K562 (cell line): ENCODE measurements around the gene RNF4.

Experiments
- CHD4 ChIP-seq: fragments of 200-600 bp; sonication (generic); IDR thresholded peaks from 3 replicates; pipeline ENCODE4 v1.6.1; 2012; ENCODE audit warnings: low read depth, mild to moderate bottlenecking, mixed read lengths, low read length, inconsistent platforms; ENCODE audit not compliant: insufficient read depth, insufficient replicate concordance, poor library complexity, severe bottlenecking
- EZH2 ChIP-seq: IDR thresholded peaks from 2 replicates; pipeline ENCODE4 v1.6.1; 2012; ENCODE audit warnings: low read depth, mild to moderate bottlenecking, inconsistent platforms, low read length, borderline replicate concordance
- FOXM1 ChIP-seq, 2 experiments: fragments of 450-650 bp in 1 of 2; sonication (generic) in 1 of 2; formaldehyde crosslinking in 1 of 2; IDR thresholded peaks; 2 replicates each; pipeline versions ENCODE4 v1.6.1 to v1.9.0; 2017 to 2022; ENCODE audit warnings: low read depth in 2 of 2, mild to moderate bottlenecking in 2 of 2, missing genetic modification reagents in 1 of 2, moderate library complexity in 1 of 2
- GABPA ChIP-seq: fragments of 200-800 bp; sonication (Bioruptor generic); conservative IDR thresholded peaks from 2 replicates; pipeline ENCODE4 v1.6.1; 2016; ENCODE audit warnings: low read depth, missing genetic modification characterization, missing compliant biosample characterization
- HDAC2 ChIP-seq: fragments of 450-650 bp; IDR thresholded peaks from 2 replicates; pipeline ENCODE4 v1.6.1; 2016; ENCODE audit warnings: mild to moderate bottlenecking
- HSF4 ChIP-seq: fragments of 250-450 bp; sonication (Bioruptor Pico); IDR thresholded peaks from 2 replicates; pipeline ENCODE4 v2.1.2; 2022; ENCODE audit warnings: mild to moderate bottlenecking, moderate library complexity, borderline replicate concordance
- PML ChIP-seq: IDR thresholded peaks from 2 replicates; pipeline ENCODE4 v1.6.1; 2012; ENCODE audit warnings: low read length, inconsistent platforms
- REST ChIP-seq, 2 experiments: fragments of 450-650 bp; formaldehyde crosslinking in 1 of 2; IDR thresholded peaks; 2 replicates each; pipeline versions ENCODE4 v1.4.0 to v1.6.1; 2014 to 2020; ENCODE audit warnings: mild to moderate bottlenecking in 2 of 2, borderline replicate concordance in 1 of 2, low read depth in 1 of 2
- SP2 ChIP-seq: IDR thresholded peaks from 2 replicates; pipeline ENCODE4 v1.6.1; 2011; ENCODE audit warnings: mild to moderate bottlenecking, low read depth, low read length, moderate library complexity; ENCODE audit not compliant: poor library complexity, severe bottlenecking; ENCODE audit errors: extremely low read depth
- ZBTB7A ChIP-seq: IDR thresholded peaks from 2 replicates; pipeline ENCODE4 v1.6.1; 2011; ENCODE audit warnings: low read depth, mild to moderate bottlenecking, low read length, moderate library complexity, borderline replicate concordance; ENCODE audit not compliant: control insufficient read depth
- ZHX1 ChIP-seq: fragments of 150-350 bp; conservative IDR thresholded peaks from 2 replicates; pipeline ENCODE4 v1.6.1; 2014; ENCODE audit warnings: low read length

DNA sequence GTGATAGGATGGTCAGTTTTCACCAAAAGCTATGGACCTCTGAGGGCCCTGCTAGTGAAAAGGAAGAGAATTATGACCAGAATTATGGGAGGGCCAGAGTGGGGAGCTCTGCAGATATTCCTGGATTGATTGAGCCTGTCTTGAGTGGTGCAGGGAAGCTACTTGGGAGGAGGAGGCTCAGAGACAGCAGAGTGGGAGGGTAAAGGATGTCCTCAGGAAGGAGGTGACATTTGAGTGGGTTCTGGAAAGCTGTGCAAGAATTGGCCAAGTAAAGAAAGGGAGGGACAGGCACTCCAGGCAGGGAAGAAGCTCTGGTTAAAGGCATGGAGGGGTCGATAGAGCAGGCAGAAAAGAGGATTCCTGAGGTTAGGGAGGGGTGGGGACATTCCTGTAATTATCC lies 24.1 kb downstream of the RNF4 start:
- no peak for TF ChIP-seq HSF4 (CRISPR knock-in tag)
- no peak for TF ChIP-seq SP2
- no peak for TF ChIP-seq FOXM1 (IDR thresholded peaks at IDR 0.05; ENCODE audit: low read depth)
- TF ChIP-seq FOXM1 (CRISPR knock-in tag; IDR thresholded peaks at IDR 0.05; ENCODE audit: low read depth) = no peak
- no peak for TF ChIP-seq PML
- TF ChIP-seq GABPA = no peak
- TF ChIP-seq CHD4 = no peak
- no peak for TF ChIP-seq EZH2
- TF ChIP-seq REST (IDR thresholded peaks at IDR 0.05; ENCODE audit: borderline replicate concordance) = no peak
- no peak for TF ChIP-seq REST (CRISPR knock-in tag; IDR thresholded peaks at IDR 0.05; ENCODE audit: low read depth)
- TF ChIP-seq ZHX1 = no peak
- TF ChIP-seq ZBTB7A = no peak
- no peak for TF ChIP-seq HDAC2
